Measurements from ENCODE around the gene SLC39A1.

DNA sequence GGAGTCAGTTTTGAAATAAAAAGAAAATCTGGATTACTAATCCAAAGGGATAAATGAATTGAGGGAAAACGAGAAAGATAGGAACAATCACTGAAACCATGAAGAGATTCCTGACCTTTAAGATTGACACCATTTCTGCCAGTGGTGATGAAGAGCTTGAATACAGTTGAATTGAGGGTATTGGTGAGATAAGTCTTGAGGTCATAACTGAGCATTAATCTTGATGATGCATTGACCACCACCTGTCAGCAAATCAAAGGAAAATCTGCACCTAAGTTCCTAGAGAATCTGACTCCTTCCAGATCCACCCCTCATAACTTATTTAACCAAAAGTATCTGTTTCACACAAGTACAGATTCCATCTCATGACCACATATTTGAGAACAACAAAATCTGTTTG, 48.8 kb upstream of the SLC39A1 start:
- TF ChIP-seq JUND (IDR thresholded peaks at IDR 0.05; ENCODE audit: borderline replicate concordance, low read depth, low read length): no peak
- no peak for TF ChIP-seq JUND (tag; IDR thresholded peaks at IDR 0.05; ENCODE audit: borderline replicate concordance, low read depth, low read length)
- TF ChIP-seq GATAD2B (IDR thresholded peaks at IDR 0.05; ENCODE audit: borderline replicate concordance): no peak
- no peak for TF ChIP-seq KAT2B (IDR thresholded peaks at IDR 0.05; ENCODE audit: low read depth, low read length)
- TF ChIP-seq WHSC1 (IDR thresholded peaks at IDR 0.05; ENCODE audit: low read length): no peak
